GM18505 (cell line): Measurements from ENCODE around the gene RBM27.
"Not testable (repeated sequence)": the region's sequence is repeated elsewhere in the genome, so short reads cannot be mapped to it uniquely, and the experiment has no call there.

Experiments used
- ATAC-seq: cut with Tn5 transposase; IDR thresholded peaks from one replicate; pipeline ENCODE4 v1.9.1; 2021; ENCODE audit not compliant: unreplicated experiment
- POLR2A ChIP-seq: IDR thresholded peaks from 4 replicates; pipeline ENCODE4 v1.6.1; 2011; ENCODE audit warnings: borderline replicate concordance; ENCODE audit not compliant: insufficient read depth, insufficient read length; ENCODE audit errors: extremely low read depth

Gene RBM27

DNA sequence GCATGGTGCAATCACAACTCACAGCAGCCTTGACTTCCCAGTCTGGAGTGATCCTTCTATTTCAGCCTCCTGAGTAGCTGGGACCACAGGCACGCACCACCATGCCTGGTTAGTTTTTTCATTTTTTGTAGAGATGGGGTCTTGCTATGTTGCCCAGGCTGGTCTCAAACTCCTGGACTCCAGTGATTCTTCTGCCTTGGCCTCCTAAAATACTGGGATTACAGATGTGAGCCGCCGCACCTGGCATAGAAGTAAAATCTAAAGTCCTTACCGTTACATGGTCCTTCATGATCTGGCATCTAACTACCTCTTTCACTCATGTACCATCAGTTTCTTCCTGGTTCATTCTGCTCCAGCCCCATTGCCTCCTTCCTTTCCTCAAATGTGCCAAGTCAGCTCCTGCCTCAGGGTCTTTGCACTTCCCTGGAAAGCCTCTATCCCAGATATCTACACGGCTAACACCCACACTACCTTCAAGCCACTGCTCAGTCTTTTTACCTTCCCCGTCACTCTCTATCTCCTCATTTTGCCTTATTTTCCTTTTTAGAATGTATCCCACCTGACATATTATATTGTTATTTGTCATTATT, 6.9 kb upstream of the RBM27 start:
- ATAC-seq: no peak
- no peak for TF ChIP-seq POLR2A

DNA sequence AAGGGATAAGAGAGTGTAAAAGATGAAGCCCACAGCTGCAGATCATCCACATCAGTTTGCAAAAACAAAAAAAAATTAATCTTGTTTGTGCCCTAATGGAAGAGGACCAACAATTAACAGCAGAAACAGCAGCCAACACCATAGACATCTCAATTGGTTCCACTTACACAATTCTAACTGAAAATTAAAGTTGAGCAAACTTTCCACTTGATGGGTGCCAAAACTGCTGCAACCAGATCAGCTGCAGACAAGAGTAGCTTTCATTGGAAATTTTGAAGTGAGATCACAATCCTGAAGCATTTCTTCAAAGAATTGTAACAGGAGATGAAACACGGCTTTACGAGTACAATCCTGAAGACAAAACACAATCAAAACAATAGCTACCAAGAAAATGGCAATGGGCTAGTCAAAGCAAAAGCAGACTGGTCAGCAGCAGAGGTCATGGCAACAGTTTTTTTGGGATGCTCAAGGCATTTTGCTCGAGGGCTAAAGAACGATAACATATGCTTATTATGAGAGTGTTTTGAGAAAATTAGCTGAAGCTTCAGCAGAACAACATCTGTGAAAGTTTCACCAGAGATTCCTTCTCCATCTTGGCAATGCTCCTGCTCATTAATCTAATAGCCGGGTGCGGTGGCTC, 4.1 kb upstream of the RBM27 start:
- ATAC-seq: no peak
- TF ChIP-seq POLR2A: no peak

DNA sequence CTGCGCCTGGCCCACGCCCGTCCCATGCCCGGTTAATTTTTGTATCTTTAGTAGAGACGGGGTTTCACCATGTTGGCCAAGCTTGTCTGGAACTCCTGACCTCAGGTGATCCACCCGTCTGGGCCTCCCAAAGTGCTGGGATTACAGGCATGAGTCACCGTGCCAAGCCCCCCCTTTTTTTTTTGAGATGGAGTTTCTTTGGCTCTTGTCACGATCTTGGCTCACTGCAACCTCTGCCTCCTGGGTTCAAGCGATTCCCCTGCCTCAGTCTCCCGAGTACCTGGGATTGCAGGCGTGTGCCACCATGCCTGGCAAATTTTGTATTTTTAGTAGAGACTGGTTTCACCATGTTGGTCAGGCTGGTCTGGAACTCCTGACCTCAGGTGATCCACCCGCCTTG, 1.6 kb upstream of the RBM27 start:
- not testable (repeated sequence) for ATAC-seq

DNA sequence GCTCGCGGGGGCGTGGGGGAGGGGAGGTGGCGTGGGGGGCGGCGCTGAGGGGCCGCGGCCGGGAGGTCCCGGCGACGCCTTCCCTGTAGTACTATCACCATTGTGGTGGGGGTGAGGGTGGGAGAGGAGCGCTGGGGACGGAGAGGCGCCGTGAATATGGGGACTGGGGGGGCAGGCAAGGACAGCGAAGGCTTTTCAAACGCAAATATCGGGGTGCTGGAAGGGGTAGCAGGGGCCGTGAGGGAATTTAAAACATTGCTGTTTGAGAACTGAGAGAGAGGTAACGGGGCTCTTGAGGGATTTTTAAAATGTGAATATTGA, 427 bp downstream of the RBM27 start:
- ATAC-seq: peak; percentile 7
- no peak for TF ChIP-seq POLR2A

DNA sequence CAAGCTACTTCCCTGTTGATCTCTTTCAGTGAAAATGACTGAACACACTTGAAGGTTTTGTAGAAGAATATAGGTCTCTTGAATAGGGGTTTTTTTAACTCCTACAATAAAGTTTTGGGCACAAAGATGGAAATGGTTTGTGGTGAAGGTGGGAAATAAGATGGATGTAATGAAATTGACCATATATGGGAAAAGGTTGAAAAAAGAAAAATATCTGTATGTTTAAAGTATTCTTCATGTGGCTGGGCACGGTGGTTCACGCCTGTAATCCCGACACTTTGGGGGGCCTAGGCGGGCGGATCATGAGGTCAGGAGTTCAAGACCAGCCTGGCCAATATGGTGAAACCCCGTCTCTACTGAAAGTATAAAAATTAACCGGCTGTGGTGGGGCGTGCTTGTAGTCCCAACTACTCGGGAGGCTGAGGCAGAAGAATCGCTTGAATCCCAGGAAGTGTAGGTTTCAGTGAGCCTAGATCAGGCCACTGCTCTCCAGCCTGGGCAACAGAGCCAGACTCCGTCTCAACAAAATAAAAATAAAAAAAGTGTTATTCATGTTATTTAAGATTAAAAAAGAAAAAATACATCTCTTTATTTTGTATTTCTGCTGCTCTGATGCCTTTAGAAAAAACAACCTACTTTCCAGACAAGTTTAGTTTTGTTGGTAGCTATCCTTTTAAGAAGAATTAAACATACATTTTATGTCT, 2.2 kb downstream of the RBM27 start:
- TF ChIP-seq POLR2A: no peak
- no peak for ATAC-seq

DNA sequence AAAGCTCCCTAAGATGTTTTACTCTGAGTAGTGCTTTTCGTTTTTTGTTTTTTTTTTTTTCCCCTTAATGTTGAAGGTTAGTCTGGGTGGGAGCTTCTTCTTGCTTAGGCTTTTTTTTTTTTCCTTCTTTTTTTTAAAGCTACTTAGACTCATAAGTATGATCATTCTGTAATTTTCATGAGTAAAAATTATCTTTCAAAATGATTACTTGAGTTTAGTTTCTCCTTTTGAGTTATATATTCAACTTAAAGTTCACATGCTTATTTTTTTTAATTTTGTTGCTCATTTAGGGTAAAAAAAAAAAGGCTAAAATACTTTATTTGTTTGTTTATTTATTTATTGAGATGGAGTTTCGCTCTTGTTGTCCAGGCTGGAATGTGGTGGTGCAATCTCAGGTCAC, 2.9 kb downstream of the RBM27 start:
- no peak for TF ChIP-seq POLR2A
- no peak for ATAC-seq

DNA sequence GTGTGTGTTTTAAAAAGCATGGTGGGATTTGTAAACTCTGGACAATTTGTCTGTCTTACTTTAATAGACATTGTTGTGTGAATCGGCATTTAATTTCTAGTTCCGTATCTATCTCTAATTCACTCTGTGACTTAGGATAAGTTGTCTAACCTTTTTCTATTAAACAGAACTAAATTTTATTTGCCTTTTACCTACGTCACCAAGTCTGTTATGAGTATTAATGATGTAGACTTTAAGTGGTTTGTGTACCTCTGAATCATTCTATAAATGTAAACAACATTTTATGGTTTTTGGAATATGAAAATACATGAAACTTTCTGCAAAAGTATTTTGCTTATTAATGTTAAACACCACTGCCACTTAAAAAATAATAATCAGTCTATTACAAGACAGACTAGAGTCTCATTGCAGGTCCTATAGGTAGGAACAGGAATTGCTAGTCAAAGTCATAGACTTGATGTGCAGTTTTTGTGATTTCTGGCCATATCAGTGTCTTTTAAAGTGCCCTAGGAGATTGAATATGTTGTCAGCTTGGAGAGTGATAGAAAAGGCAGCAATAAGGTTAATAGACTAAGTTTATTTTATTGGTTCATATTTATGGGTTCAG, 5.6 kb downstream of the RBM27 start:
- no peak for TF ChIP-seq POLR2A
- no peak for ATAC-seq

DNA sequence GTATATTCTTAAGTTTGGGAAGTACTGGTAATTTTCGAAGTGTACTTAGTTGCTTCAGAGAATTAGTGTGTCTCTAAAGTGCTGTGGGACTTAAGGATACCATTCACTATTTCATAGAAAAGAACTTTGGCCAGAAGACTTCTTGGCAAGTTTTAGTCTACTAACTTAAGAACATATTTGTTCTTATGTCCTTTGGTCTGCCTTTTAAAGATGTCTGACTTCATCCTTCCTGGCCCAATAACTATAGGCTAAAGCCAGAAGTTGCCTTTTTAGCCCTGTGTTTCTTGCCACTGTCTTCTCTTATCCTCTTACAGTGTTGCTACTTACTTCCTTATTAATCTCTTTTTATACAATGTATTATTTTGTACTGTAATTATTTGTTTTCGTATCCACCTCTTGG, 6.3 kb downstream of the RBM27 start:
- no peak for TF ChIP-seq POLR2A
- ATAC-seq: no peak

DNA sequence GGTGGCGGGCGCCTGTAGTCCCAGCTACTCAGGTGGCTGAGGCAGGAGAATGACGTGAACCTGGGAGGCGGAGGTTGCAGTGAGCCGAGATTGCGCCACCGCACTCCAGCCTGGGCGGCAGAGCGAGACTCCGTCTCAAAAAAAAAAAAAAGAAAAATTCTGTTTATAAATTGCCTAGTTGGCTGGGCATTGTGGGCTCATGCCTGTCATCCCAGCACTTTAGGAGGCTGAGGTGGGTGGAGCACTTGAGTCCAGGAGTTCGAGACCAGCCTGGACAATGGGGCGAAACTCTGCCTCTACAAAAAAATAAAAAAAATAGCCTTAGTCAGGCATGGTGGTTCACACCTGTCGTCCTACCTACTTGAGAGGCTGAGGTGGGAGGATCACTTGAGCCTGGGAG, 7.4 kb downstream of the RBM27 start:
- ATAC-seq: not testable (repeated sequence)

DNA sequence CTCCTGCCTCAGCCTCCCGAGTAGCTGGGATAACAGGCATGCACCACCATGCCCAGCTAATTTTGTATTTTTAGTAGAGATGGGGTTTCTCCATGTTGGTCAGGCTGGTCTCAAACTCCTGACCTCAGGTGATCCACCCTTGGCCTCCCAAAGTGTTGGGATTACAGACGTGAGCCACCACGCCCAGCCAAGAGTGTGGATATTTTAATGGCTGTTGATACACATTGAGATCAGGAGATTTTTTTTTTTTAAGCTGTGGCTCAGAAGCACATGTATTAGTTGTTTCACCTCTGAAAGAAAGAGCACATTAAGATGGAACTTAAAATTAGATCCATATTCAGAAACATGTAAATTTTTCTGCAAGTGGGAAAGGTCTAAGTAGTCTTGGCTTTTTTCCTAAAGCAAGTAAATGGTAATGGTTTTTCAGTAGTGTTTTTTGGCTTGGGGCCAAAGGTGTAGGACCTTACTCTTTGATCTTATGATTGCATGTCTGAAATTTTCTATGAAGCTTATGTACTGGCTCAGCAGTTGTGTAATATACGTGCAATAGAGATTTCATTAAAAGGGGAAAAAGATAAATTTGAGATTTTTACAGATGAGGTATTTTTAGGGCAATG, 9.9 kb downstream of the RBM27 start:
- no peak for TF ChIP-seq POLR2A
- ATAC-seq: no peak

DNA sequence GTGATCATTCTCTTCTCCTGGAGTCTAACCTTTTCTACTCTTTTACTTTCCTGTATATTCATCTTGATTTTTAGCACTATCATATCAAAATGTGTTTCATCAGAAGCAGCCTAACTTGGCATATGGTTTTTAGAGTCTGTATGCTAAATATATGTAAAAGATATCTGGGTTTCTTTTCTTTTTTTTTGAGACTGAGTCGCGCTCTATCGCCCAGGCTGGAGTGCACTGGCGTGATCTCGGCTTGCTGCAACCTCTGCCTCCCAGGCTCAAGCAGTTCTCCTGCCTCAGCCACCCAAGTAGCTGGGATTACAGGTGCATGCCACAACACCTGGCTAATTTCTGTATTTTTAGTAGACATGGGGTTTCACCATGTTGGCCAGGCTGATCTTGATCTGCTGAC, 11.5 kb downstream of the RBM27 start:
- not testable (repeated sequence) for ATAC-seq

DNA sequence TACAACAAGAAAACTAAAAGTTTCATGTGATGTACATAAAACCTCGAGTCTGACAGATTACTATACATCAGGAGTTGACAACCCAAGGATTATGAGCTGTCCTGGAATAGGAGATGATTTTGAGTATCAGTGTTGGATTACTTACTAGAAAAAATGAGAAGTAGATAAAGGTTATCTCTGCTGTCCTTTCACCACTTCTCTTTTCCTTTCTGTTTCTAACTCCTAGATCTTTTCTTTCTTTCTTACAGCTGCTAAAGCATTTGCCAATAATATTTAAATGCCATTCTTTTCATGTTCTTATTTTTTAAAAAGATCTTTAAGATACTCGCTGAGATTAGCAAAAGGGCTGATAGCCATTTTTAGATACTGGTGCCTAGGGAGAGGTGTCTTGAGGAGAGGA, 14.8 kb downstream of the RBM27 start:
- ATAC-seq: no peak
- TF ChIP-seq POLR2A: no peak

DNA sequence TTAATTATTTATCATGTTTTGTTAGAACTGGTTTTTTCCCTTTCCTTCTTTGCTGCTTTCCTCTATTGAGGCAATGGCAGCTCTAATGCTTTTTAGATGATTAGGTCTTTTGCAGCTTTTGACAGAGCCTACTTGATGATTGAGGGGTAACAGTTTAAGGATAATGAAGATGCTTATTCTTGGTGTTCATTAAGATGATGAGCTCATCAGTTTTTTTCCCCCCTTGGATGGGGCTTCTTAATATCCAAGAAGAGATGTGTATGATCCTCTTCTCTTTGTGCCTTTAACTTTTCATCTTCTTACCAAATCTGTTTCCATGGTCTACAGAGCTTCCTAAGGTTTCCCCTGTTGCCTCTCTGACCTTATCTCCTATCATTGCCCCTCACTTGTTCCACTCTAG, 15.8 kb downstream of the RBM27 start:
- TF ChIP-seq POLR2A: no peak
- no peak for ATAC-seq

DNA sequence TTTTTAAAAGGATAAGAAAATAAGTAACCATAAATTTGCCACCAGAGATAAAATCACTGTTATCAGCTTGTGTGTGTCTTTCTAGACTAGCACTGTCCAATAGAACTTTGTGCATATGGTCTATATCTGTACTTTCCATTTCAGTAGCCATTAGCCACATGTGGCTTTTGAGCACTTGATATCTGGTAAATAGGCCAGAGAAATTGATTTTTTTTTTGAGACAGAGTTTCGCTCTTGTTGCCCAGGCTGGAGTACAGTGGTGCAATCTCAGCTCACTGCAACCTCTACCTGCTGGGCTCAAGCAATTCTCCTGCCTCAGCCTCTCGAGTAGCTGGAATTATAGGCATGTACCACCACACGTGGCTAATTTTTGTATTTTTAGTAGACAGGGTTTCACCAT, 17.8 kb downstream of the RBM27 start:
- ATAC-seq: no peak
- no peak for TF ChIP-seq POLR2A
